ENCODE results near the gene METAP1D.

DNA sequence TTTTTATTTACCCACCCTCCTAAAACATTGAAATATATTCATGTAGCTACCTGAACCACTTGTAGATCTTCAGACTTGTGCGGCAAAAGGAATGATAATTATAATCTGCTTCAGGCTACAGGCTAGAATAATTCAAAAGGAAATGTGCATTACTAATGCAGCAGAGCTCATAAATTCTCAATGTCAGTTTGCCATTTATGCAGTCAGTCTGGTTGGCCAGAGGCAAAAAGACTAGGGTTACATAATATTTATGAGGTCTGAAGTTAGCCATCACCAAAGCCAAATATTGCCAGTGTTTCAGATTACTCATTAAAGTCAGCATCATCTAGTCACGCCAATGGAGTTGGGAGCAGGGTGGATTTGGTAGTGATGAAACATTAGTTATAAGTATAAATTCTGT is 38.9 kb downstream of the METAP1D start:
- TF ChIP-seq, protein P1, sequence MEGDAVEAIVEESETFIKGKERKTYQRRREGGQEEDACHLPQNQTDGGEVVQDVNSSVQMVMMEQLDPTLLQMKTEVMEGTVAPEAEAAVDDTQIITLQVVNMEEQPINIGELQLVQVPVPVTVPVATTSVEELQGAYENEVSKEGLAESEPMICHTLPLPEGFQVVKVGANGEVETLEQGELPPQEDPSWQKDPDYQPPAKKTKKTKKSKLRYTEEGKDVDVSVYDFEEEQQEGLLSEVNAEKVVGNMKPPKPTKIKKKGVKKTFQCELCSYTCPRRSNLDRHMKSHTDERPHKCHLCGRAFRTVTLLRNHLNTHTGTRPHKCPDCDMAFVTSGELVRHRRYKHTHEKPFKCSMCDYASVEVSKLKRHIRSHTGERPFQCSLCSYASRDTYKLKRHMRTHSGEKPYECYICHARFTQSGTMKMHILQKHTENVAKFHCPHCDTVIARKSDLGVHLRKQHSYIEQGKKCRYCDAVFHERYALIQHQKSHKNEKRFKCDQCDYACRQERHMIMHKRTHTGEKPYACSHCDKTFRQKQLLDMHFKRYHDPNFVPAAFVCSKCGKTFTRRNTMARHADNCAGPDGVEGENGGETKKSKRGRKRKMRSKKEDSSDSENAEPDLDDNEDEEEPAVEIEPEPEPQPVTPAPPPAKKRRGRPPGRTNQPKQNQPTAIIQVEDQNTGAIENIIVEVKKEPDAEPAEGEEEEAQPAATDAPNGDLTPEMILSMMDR (IDR thresholded peaks at IDR 0.05) = no peak
- TF ChIP-seq POLR2A (IDR thresholded peaks at IDR 0.05) = no peak

All from vagina (tissue), 2 donors.